GM19438 (cell line): ENCODE measurements around the gene RBM46.

Experiments used
- ATAC-seq: cut with Tn5 transposase; IDR thresholded peaks from one replicate; pipeline ENCODE4 v1.9.1; 2021; ENCODE audit warnings: low read depth; ENCODE audit not compliant: unreplicated experiment

RBM46 gene

DNA sequence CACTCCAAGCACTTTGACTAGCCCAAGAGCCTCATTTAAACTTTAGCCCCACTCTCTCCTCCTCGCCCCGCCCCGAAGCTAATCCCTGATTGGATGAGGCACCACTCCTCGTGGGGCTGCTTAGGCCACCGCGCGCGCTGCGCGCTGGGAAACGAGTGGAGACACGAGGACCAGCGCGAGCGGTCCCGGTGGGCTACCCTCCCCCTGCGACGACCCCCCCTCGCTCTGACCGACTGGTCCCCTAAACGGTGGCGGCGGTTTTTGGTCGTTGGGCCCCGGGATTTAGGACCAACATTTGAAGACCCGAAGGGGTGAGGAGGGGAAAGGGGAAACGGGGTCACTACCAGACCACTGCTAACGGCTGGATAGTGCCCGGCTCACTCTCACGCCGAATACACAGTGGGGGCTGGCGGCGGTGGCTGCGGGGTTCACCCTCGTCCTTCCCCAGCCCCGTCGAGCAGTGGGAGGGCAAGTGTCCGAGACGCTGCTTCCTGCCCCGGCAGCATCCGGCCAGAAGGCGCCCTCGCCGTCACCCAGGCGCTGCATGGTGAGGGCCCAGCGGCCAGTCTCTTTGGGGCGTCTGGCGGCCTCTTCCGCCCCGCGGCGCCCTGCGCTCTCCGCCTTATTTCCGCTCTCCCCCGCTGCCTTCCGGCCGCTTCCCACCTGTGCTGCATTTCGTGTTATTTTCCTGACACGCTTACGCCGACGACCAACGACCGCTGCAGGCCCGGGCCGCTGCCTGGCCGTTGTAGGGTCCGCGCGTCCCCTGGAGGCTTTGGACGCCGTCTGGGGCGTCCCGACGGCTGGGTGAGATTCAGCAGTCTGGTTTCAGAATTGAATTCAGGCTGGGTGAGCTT lies at the start of gene RBM46:
Gene RBM46, plus strand, starts transcription at position 147 of the 857 bp plus-strand sequence. CDS start 15,481 bp downstream, outside the sequence.
- ATAC-seq = no peak

GRCh38 chr4:154731756-154732155 lies 49.3 kb upstream of the RBM46 start:
- no peak for ATAC-seq

GRCh38 chr4:154732669-154733068 lies 48.4 kb upstream of the RBM46 start:
- ATAC-seq = no peak

GRCh38 chr4:154736770-154737169 lies 44.3 kb upstream of the RBM46 start:
- no peak for ATAC-seq

DNA sequence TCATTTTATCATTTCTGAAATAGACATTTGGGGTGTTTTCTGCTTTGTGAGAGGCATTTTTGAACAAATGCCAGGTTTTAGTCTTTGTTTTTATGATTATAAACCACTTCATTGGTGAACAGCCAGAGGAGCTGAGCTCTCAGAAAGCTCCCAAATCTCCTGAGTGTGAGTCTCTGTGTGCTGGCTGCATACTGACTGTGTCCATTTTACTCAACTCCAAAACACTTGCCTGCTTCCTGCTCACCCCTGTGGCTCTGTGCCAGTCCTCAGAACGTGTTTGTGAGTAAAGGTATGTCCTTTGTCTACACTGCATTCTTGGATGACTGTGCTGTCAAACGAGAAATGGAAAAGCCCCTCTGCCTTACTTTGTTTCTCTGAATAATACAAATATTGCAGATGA lies 42.6 kb upstream of the RBM46 start:
- ATAC-seq = no peak

DNA sequence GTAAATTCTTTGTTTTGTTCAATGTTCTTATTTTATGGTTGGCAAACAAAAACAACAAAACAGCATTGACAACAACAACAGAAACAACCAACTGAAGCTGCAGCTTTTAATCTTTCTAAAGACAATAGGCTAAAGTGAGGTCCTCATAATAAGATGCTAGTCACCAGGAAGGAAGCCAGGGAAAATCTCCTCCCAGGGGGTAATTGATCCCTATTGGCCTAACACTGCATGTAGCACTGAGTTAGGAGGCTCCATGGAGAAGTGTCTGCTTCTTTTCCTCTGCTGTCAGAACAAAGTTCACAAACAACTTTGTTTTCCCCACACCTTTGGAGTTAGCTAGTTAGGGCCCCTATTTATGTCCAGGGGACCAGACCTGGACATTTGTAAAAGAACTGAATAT lies 42.0 kb upstream of the RBM46 start:
- ATAC-seq = no peak

DNA sequence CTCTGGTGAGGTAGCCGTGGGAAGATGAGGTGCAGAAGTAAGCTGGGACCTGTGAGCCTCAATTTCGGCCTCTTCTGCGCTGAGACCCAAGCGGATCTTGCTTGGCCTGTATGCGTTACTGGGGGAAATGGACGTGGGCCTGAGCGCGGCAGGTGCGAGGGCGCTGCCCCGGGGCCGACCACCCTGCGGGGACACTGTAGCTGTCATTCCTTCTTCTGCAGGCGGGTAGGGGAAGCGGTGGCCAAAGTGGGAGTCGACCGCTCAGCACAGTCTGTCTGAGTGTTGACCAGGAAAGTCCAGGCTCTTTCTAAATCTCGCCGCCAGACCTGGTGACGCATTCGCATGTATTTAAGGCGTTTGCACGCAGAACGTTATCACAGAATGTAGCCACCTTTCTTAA lies 40.6 kb upstream of the RBM46 start:
- ATAC-seq = no peak

GRCh38 chr4:154741131-154741665 lies 39.9 kb upstream of the RBM46 start:
- ATAC-seq = no peak

- no peak for ATAC-seq
These were observed 38.9 kb upstream of the RBM46 start for GRCh38 chr4:154741922-154742850.

DNA sequence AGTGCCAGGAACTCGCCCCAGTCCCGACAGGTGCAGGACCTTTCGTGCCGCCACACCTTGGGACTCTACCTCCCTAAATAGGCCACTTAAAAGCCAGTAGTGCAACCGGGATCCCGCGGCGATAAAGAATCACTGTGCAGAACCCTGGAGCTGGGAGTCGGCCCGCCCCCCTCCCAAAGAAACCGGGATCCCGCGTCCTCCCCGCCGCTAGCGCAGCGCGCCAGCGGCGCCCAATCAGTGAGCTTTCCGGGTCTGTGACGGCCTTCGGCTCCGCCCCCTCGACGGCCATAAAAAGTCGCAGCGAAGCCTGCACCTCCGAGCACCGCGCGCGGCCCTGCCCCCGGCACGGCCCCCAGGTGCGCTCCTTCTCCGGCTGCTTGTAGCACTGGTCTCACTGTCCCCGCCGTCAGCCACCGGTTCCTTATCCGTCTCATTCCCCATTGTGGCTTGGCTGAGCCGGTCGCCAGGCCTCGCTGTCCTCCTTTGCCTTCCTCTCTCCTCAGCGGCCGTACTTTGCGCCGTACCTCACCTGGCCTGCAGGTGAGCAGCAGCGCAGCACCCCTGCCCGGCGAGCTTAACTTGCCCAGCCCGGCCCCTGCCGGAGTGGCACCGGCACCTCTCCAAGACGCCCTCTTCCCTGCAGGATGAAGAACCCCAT lies 37.3 kb upstream of the RBM46 start, which contains the start of gene LRAT:
Gene LRAT, plus strand, starts transcription at position 318 of the 658 bp plus-strand sequence. Its CDS starts 327 bp downstream, at position 645.
- peak; percentile 81 for ATAC-seq

GRCh38 chr4:154744341-154744926 lies 36.6 kb upstream of the RBM46 start:
- ATAC-seq = no peak

DNA sequence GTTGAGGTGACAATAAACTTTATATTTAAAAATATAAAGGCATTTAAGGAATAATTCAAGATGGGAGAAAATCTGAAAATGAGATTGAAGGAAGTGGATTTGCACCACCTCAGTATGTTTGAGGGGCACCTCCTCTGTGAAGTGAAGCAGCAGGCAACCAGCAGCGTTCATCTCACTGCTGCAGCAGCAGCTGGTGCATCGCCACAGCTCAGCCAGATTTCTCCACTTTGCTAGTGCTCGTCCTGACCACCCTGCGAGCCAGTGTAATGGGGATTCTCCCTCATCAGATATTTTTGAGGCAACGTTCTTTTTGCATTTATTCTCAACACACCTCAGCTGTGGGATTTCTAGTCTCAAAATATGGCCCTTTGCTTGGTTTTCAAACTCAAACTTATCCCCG lies 23.4 kb upstream of the RBM46 start:
- no peak for ATAC-seq

DNA sequence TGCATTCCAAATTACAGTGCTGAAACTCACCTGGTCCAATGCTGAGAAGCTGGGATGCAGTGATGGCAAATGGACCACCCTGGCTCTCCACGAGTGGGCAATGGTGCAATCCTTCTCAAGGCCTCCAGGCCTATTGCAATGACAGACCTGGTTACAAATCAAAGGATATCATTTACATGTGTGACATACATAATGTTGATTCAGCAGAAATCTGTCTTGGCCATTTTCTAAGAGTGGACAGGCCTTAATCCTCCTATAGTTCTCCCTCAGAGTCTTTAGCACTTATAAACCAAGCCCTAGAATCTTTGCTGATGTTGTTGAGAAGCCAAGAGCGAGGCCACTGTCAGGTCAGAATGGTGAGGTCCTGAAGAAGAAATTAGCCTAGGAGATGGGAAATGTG lies 20.2 kb upstream of the RBM46 start:
- ATAC-seq = no peak

- ATAC-seq = no peak
These were observed 2.8 kb upstream of the RBM46 start for GRCh38 chr4:154778264-154778663.

DNA sequence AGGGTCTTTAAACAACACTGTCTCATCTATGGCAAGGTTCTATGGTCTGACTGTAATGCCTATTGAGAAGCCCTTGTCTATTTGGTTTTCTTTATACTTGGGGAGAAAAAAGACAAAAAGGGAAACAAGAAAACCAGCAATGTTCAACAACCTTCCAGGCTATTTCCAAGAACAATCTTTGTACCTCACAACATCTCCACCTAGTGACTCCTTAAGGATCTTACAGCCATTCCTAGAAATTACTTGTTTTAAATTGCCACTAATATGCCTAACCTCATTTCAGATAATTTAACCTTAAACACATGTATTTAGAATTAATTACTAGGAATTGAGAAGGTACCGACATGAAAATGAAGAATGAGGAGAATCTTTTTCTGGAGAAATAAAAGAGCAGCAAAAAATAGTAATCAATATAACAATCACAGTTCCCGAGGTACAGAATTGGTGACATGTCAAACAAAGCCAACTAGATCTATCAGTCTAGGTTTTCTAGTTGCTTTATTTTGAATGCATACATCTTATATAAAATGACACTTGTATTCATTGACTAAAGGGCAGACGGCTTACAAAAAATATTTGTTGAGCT lies 1.6 kb upstream of the RBM46 start:
- no peak for ATAC-seq

DNA sequence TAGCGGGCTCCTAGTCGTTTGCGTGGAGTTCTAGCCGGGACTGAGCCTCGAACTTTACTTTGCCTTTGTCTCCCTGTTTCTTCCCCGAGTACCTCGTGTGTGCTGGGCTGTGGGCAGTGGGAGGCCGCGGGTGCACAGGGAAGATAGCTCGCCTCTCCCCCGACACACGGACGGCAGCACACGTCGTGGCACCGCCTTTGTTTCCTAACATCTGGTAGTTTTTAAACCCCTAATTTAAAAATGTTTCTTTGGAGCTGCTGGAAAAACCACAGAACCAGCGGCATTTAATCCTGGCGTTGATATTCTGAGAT lies 866 bp downstream of the RBM46 start:
- ATAC-seq = no peak

- peak; percentile 78 for ATAC-seq
These were observed 26.1 kb downstream of the RBM46 start for GRCh38 chr4:154807042-154807630.

DNA sequence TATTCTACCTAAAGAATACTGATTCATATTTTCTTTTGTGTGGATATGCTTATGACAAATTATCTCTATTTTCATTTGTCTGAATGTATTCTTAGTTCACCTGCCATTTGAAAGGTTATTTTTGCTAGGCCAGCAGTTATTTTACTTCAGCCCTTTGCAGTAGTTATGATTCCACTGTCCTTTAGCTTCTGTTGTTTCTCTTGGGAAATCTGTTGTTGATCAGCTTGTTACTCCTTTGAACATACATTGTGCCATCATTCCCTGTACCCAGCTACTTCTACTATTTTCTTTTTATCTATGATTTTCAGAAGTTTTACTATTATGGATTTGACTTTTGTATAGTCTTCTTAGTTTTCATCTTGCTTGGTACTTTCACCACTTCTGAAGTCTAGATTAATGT lies 37.2 kb downstream of the RBM46 start:
- ATAC-seq = no peak

GRCh38 chr4:154822775-154823174 lies 41.7 kb downstream of the RBM46 start:
- ATAC-seq = no peak

DNA sequence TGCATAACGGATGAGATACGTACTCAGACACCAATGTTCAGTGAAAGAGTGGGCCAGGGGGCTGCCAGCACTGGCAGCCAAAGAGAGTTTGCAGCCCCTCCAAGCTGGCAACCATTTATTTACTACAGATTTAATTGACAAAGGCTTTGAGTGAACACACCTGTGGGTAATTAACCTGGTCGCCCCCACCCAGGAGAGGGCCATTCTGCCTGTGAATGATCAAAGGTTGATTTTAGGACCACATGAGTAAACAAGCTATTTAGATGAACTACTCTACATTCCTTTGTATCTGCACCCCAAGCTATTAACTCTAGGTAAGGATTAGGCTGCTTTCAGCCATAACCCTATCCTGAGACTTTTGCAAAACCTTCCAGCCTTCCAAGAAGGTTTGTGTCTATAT lies 55.0 kb downstream of the RBM46 start:
- no peak for ATAC-seq
